NCI-H82 treated with DMSO at 0.1 percent for 48 hours (cell line): Measurements from ENCODE around the gene MOB3B.

ENCODE experiments used
- DNase-seq: peaks from one replicate; lab custom pipeline; 2025; ENCODE audit not compliant: unreplicated experiment; lab: John Stamatoyannopoulos, UW

The MOB3B gene

GRCh38 chr9:27293996-27294395 is 235.6 kb downstream of the MOB3B start:
- DNase-seq = no peak

- peak; percentile 70 for DNase-seq
Measured at GRCh38 chr9:27292659-27293405, 236.8 kb downstream of the MOB3B start.

- no peak for DNase-seq
Measured at GRCh38 chr9:27291292-27291691, 238.3 kb downstream of the MOB3B start.

GRCh38 chr9:27282269-27282668 is 247.3 kb downstream of the MOB3B start:
- no peak for DNase-seq

- no peak for DNase-seq
Measured at GRCh38 chr9:27280860-27281259, 248.8 kb downstream of the MOB3B start.

GRCh38 chr9:27280249-27280648 is 249.4 kb downstream of the MOB3B start:
- DNase-seq = no peak

GRCh38 chr9:27279611-27280010 is 250.0 kb downstream of the MOB3B start:
- DNase-seq = no peak

GRCh38 chr9:27278374-27278773 is 251.2 kb downstream of the MOB3B start:
- DNase-seq = no peak

- DNase-seq = peak; percentile 28
Measured at GRCh38 chr9:27276193-27277030, 253.2 kb downstream of the MOB3B start.
